Neural progenitor cell (in vitro differentiated cells): Measurements from ENCODE around the gene PIMREG. TPM values are rescaled to one million over a fixed set of nuclear protein-coding genes. Genes with fewer than 3 reads are reported as not detected.

Experiments used
- DNase-seq: peaks from one replicate; pipeline ENCODE4 v3.0.0-alpha.2; 2016; ENCODE audit warnings: low spot score
- H2AFZ ChIP-seq: fragments of 200-600 bp; sonication (generic); replicated peaks from 2 replicates; pipeline ENCODE4 v1.6.1; 2016; ENCODE audit warnings: antibody characterized with exemption
- H3F3A ChIP-seq: fragments of 200-600 bp; sonication (generic); 2 replicates; pipeline ENCODE4 v1.6.1; 2016; ENCODE audit warnings: antibody characterized with exemption, low read depth
- H3K27ac ChIP-seq: fragments of 200-600 bp; sonication (generic); 2 replicates; pipeline ENCODE4 v1.5.1; 2016; ENCODE audit warnings: mild to moderate bottlenecking
- H3K27me3 ChIP-seq: fragments of 200-600 bp; sonication (generic); 2 replicates; pipeline ENCODE4 v1.6.1; 2016; ENCODE audit warnings: mild to moderate bottlenecking, moderate library complexity
- H3K36me3 ChIP-seq: fragments of 200-600 bp; sonication (generic); 2 replicates; pipeline ENCODE4 v1.5.1; 2016
- H3K4me1 ChIP-seq: fragments of 200-600 bp; sonication (generic); 2 replicates; pipeline ENCODE4 v1.6.1; 2016; ENCODE audit warnings: mixed run types
- H3K4me2 ChIP-seq: fragments of 200-600 bp; sonication (generic); 2 replicates; pipeline ENCODE4 v1.6.1; 2016
- H3K4me3 ChIP-seq: fragments of 200-600 bp; sonication (generic); 2 replicates; pipeline ENCODE4 v1.5.1; 2016
- H3K79me2 ChIP-seq: fragments of 200-600 bp; sonication (generic); 2 replicates; pipeline ENCODE4 v1.6.1; 2016; ENCODE audit warnings: low read depth
- H3K9ac ChIP-seq: fragments of 200-600 bp; sonication (generic); 2 replicates; pipeline ENCODE4 v1.6.1; 2016
- H3K9me3 ChIP-seq: fragments of 200-600 bp; sonication (generic); 2 replicates; pipeline ENCODE4 v1.5.1; 2016; ENCODE audit warnings: low read depth
- H4K20me1 ChIP-seq: fragments of 200-600 bp; sonication (generic); 2 replicates; pipeline ENCODE4 v1.6.1; 2016; ENCODE audit warnings: low read depth
- H3K27ac Mint-ChIP-seq: 3 replicates; pipeline ENCODE4 v1.8.0; 2021; ENCODE audit warnings: mixed read lengths
- H3K27me3 Mint-ChIP-seq: 2 replicates; pipeline ENCODE4 v1.8.0; 2022; ENCODE audit warnings: low read depth, mild to moderate bottlenecking, inconsistent platforms, moderate library complexity, mixed read lengths; ENCODE audit not compliant: insufficient read depth
- H3K36me3 Mint-ChIP-seq: 3 replicates; pipeline ENCODE4 v1.8.0; 2021; ENCODE audit warnings: mixed read lengths
- H3K4me1 Mint-ChIP-seq: 3 replicates; pipeline ENCODE4 v1.8.0; 2021; ENCODE audit warnings: mixed read lengths
- H3K4me3 Mint-ChIP-seq: 3 replicates; pipeline ENCODE4 v1.8.0; 2021; ENCODE audit warnings: mild to moderate bottlenecking, moderate library complexity, mixed read lengths
- H3K9me3 Mint-ChIP-seq: 3 replicates; pipeline ENCODE4 v1.8.0; 2020; ENCODE audit warnings: mixed read lengths
- CTCF ChIP-seq: fragments of 200-600 bp; sonication (generic); IDR thresholded peaks from 2 replicates; pipeline ENCODE4 v1.5.1; 2017; ENCODE audit warnings: antibody characterized with exemption, mild to moderate bottlenecking
- EZH2 ChIP-seq: fragments of 200-600 bp; sonication (generic); IDR thresholded peaks from 2 replicates; pipeline ENCODE4 v1.6.1; 2017; ENCODE audit warnings: antibody characterized with exemption, mild to moderate bottlenecking, moderate library complexity
- EZH2phosphoT487 ChIP-seq: fragments of 200-600 bp; sonication (generic); IDR thresholded peaks from 2 replicates; pipeline ENCODE4 v1.6.1; 2017; ENCODE audit warnings: antibody characterized with exemption
- total RNA-seq: library from RNA; depleted of rRNA; stranded (reverse); fragments of >200 nt; gene quantifications from 2 replicates; pipeline ENCODE4 v1.2.3, GENCODE V29; 2015; ENCODE audit warnings: low replicate concordance

Gene PIMREG, protein sequence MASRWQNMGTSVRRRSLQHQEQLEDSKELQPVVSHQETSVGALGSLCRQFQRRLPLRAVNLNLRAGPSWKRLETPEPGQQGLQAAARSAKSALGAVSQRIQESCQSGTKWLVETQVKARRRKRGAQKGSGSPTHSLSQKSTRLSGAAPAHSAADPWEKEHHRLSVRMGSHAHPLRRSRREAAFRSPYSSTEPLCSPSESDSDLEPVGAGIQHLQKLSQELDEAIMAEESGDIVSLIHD
- 71.3 and 151 TPM in 2 replicates for total RNA-seq

GRCh38 chr17:6443692-6444570, at the start of gene PIMREG:
Gene PIMREG, plus strand, starts transcription at chr17:6444455. Its CDS starts 656 bp downstream, at chr17:6445111.
- Histone ChIP-seq H3K9me3 (no peaks in the 10 kb centered on the region), H3K79me2 (peaks cover 37% of the 10 kb centered on the region), H3K36me3 (no peaks in the 10 kb centered on the region), H4K20me1 (peaks cover 18% of the 10 kb centered on the region), H2AFZ (peak within 1 kb of the TSS; percentile 3), H3K4me1 (peaks cover 37% of the 10 kb centered on the region), H3K9ac (peak within 1 kb of the TSS; percentile 64), H3K27ac (peak within 1 kb of the TSS; percentile 92), H3K27me3 (no peaks in the 10 kb centered on the region), H3K4me3 (peak within 1 kb of the TSS; percentile 79), H3F3A (peaks cover 39% of the 10 kb centered on the region), H3K4me2 (peak within 1 kb of the TSS; percentile 86)
- H3K27ac Mint-ChIP-seq = peak within 1 kb of the TSS; percentile 97
- peaks cover 14% of the 10 kb centered on the region for H3K27me3 Mint-ChIP-seq
- H3K4me1 Mint-ChIP-seq = peaks cover 57% of the 10 kb centered on the region
- H3K36me3 Mint-ChIP-seq = peaks cover 18% of the 10 kb centered on the region
- peak within 1 kb of the TSS; percentile 98 for H3K4me3 Mint-ChIP-seq
- no peak for TF ChIP-seq EZH2phosphoT487
- no peak for TF ChIP-seq EZH2
- TF ChIP-seq CTCF = no peak
- peak; percentile 99 for DNase-seq
- H3K9me3 Mint-ChIP-seq = peaks cover 8% of the 10 kb centered on the region

GRCh38 chr17:6398955-6399354, 45.3 kb upstream of the PIMREG start:
- H3K4me3 Mint-ChIP-seq = no peak overlapping the region

DNA sequence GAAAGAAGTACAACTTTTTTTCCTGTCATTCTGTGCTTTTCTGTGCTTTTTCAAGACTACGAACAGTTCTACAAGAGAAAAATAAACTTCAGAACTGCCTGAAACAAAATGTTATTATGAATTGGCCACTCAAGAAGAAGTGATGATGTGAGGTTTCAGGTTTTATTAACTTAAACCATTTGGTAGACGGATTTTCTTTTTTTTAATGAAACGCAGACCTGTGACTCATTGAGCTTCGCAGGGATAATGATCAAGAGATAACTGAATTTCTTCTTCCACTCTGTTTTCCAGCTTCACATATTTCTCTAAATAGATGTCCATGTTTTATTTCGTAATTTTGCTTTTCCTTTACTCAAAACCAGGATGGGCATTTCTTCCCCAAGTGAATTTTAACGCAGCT, 42.0 kb upstream of the PIMREG start:
- no peak for TF ChIP-seq CTCF
- TF ChIP-seq EZH2phosphoT487 = no peak
- no peak for TF ChIP-seq EZH2
- H3K9me3 Mint-ChIP-seq = peaks cover 7% of the 10 kb centered on the region
- H3K27me3 Mint-ChIP-seq = peaks cover 6% of the 10 kb centered on the region
- H4K20me1 ChIP-seq = no peaks in the 10 kb centered on the region
- H3K4me3 ChIP-seq = no peak overlapping the region
- H3F3A ChIP-seq = no peaks in the 10 kb centered on the region
- no peak overlapping the region for H3K27ac ChIP-seq
- no peaks in the 10 kb centered on the region for H3K36me3 ChIP-seq
- no peaks in the 10 kb centered on the region for H3K27me3 ChIP-seq
- H3K79me2 ChIP-seq = no peaks in the 10 kb centered on the region
- no peak for DNase-seq
- no peak overlapping the region for H3K27ac Mint-ChIP-seq
- H2AFZ ChIP-seq = no peak overlapping the region
- no peaks in the 10 kb centered on the region for H3K9me3 ChIP-seq
- peaks cover 4% of the 10 kb centered on the region for H3K4me1 Mint-ChIP-seq
- H3K4me2 ChIP-seq = no peak overlapping the region
- no peak overlapping the region for H3K4me3 Mint-ChIP-seq
- H3K36me3 Mint-ChIP-seq = no peaks in the 10 kb centered on the region
- H3K9ac ChIP-seq = no peak overlapping the region
- no peaks in the 10 kb centered on the region for H3K4me1 ChIP-seq

More at GRCh38 chr17:6398955-6399354, 45.3 kb upstream of the PIMREG start:
- H3K79me2 ChIP-seq = no peaks in the 10 kb centered on the region
- Mint-ChIP-seq H3K4me1 (peaks cover 22% of the 10 kb centered on the region), H3K36me3 (no peaks in the 10 kb centered on the region), H3K27me3 (peaks cover 4% of the 10 kb centered on the region), H3K9me3 (peaks cover 13% of the 10 kb centered on the region), H3K27ac (no peak overlapping the region)
- TF ChIP-seq CTCF (no peak), EZH2 (no peak), EZH2phosphoT487 (no peak)
- H3K9me3 ChIP-seq = no peaks in the 10 kb centered on the region
- no peaks in the 10 kb centered on the region for H3F3A ChIP-seq
- no peaks in the 10 kb centered on the region for H3K36me3 ChIP-seq
- no peak overlapping the region for H3K9ac ChIP-seq
- no peak overlapping the region for H2AFZ ChIP-seq
- H3K4me3 ChIP-seq = no peak overlapping the region
- DNase-seq = no peak
- H3K27me3 ChIP-seq = no peaks in the 10 kb centered on the region
- no peaks in the 10 kb centered on the region for H4K20me1 ChIP-seq
- H3K4me1 ChIP-seq = peaks cover 9% of the 10 kb centered on the region
- no peak overlapping the region for H3K27ac ChIP-seq
- no peak overlapping the region for H3K4me2 ChIP-seq
